Endodermal cell (in vitro differentiated cells): ENCODE results near the gene SPACDR. TPM values are rescaled to one million over a fixed set of nuclear protein-coding genes. Genes with fewer than 3 reads are reported as not detected.

Experiments used
- DNase-seq: peaks from one replicate; pipeline ENCODE4 v3.0.0-alpha.2; 2017
- H3K27ac ChIP-seq: 2 replicates; pipeline ENCODE4 v1.5.1; 2013; ENCODE audit warnings: mild to moderate bottlenecking, low read depth, low read length, moderate library complexity
- H3K27me3 ChIP-seq: 2 replicates; pipeline ENCODE4 v1.6.1; 2013; ENCODE audit warnings: mild to moderate bottlenecking, low read length, moderate library complexity; ENCODE audit not compliant: insufficient read depth, control insufficient read depth, poor library complexity, severe bottlenecking
- H3K36me3 ChIP-seq: 2 replicates; pipeline ENCODE4 v1.7.0; 2013; ENCODE audit warnings: mild to moderate bottlenecking, low read length, moderate library complexity; ENCODE audit not compliant: control insufficient read depth, insufficient read depth
- H3K4me1 ChIP-seq: one replicate; pipeline ENCODE4 v1.7.0; 2013; ENCODE audit warnings: low read length; ENCODE audit not compliant: control insufficient read depth, insufficient read depth
- H3K4me3 ChIP-seq: 2 replicates; pipeline ENCODE4 v1.5.1; 2013; ENCODE audit warnings: mild to moderate bottlenecking, low read length, moderate library complexity
- H3K9ac ChIP-seq: 2 replicates; pipeline ENCODE4 v1.6.1; 2013; ENCODE audit warnings: mild to moderate bottlenecking, low read length, moderate library complexity; ENCODE audit not compliant: poor library complexity, severe bottlenecking; ENCODE audit errors: extremely low read depth
- H3K9me3 ChIP-seq: 2 replicates; pipeline ENCODE4 v1.6.1; 2013; ENCODE audit warnings: mild to moderate bottlenecking, low read length, moderate library complexity; ENCODE audit not compliant: control insufficient read depth
- H3K27ac Mint-ChIP-seq: 2 replicates; pipeline ENCODE4 v1.8.0; 2020; ENCODE audit warnings: mixed read lengths
- H3K27me3 Mint-ChIP-seq: 2 replicates; pipeline ENCODE4 v1.8.0; 2021; ENCODE audit warnings: mild to moderate bottlenecking, mixed read lengths; ENCODE audit not compliant: insufficient read depth
- H3K36me3 Mint-ChIP-seq: 2 replicates; pipeline ENCODE4 v1.8.0; 2020; ENCODE audit warnings: low read depth, mixed read lengths
- H3K4me1 Mint-ChIP-seq: 2 replicates; pipeline ENCODE4 v1.8.0; 2020; ENCODE audit warnings: mixed read lengths
- H3K4me3 Mint-ChIP-seq: 2 replicates; pipeline ENCODE4 v1.8.0; 2020; ENCODE audit warnings: mild to moderate bottlenecking, moderate library complexity, mixed read lengths
- H3K9me3 Mint-ChIP-seq: 2 replicates; pipeline ENCODE4 v1.8.0; 2020; ENCODE audit warnings: mild to moderate bottlenecking, mixed read lengths
- WGBS, 2 experiments: methylation state at CpG; one replicate each; pipeline versions ENCODE4 v1.1.5 to v1.1.7; 2013; ENCODE audit warnings: missing lambda C conversion rate in 2 of 2, mixed read lengths in 1 of 2; ENCODE audit not compliant: insufficient coverage in 1 of 2, insufficient read length in 1 of 2; 5-methylcytosine and 5-hydroxymethylcytosine counted together
- total RNA-seq, 2 donors: library from RNA; stranded (reverse); fragmentation: NEBNext Ultra II Directional in 1 of 2; extraction: Animal tissue kit (Norgen Biotek cat#: 25700) in 1 of 2; gene quantifications; 2 replicates in 1 of 2; 3 replicates in 1 of 2; pipeline ENCODE4 v1.2.1, GENCODE V29; 2021
- TF ChIP-seq, protein P1 (sequence below): fragments of 200-600 bp; sonication (generic); conservative IDR thresholded peaks from 2 replicates; pipeline ENCODE4 v1.5.0; 2021; ENCODE audit warnings: antibody characterized with exemption, mild to moderate bottlenecking

SPACDR gene
- total RNA-seq, 2 donors from 2014 or later, result 1.3 to 1.5 TPM

DNA sequence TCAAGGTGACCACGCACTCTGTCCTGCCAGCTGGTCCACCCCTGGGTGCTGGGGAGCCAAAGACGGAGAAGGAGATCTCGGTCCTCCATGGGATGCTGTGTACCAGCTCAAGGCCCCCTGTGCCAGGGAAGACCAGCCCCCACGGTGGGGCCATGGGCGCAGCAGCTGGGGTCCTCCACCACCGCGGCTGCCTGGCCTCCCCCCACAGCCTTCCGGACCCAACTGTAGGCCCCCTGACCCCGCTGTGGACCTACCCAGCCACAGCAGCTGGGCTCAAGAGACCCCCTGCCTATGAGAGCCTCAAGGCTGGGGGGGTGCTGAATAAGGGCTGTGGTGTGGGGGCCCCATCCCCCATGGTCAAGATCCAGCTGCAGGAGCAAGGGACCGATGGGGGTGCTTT lies 25.1 kb upstream of the SPACDR start:
- H3K27ac ChIP-seq, result peak overlapping the region; percentile 32
- no peak for DNase-seq
- peaks cover 4% of the 10 kb centered on the region for H3K4me1 ChIP-seq
- Mint-ChIP-seq H3K27ac (no peak overlapping the region), H3K27me3 (peaks cover 19% of the 10 kb centered on the region), H3K4me3 (no peak overlapping the region), H3K36me3 (peaks cover 20% of the 10 kb centered on the region), H3K4me1 (peaks cover 17% of the 10 kb centered on the region), H3K9me3 (no peaks in the 10 kb centered on the region)
- no peak overlapping the region for H3K4me3 ChIP-seq
- TF ChIP-seq, protein P1, sequence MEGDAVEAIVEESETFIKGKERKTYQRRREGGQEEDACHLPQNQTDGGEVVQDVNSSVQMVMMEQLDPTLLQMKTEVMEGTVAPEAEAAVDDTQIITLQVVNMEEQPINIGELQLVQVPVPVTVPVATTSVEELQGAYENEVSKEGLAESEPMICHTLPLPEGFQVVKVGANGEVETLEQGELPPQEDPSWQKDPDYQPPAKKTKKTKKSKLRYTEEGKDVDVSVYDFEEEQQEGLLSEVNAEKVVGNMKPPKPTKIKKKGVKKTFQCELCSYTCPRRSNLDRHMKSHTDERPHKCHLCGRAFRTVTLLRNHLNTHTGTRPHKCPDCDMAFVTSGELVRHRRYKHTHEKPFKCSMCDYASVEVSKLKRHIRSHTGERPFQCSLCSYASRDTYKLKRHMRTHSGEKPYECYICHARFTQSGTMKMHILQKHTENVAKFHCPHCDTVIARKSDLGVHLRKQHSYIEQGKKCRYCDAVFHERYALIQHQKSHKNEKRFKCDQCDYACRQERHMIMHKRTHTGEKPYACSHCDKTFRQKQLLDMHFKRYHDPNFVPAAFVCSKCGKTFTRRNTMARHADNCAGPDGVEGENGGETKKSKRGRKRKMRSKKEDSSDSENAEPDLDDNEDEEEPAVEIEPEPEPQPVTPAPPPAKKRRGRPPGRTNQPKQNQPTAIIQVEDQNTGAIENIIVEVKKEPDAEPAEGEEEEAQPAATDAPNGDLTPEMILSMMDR, result no peak
- H3K36me3 ChIP-seq, result peaks cover 4% of the 10 kb centered on the region
- H3K27me3 ChIP-seq, result no peaks in the 10 kb centered on the region
- H3K9ac ChIP-seq, result no peak overlapping the region
- WGBS, 2 experiments, result 92% methylated on average over 7 to 10 of the region's 10 CpGs
- no peaks in the 10 kb centered on the region for H3K9me3 ChIP-seq

DNA sequence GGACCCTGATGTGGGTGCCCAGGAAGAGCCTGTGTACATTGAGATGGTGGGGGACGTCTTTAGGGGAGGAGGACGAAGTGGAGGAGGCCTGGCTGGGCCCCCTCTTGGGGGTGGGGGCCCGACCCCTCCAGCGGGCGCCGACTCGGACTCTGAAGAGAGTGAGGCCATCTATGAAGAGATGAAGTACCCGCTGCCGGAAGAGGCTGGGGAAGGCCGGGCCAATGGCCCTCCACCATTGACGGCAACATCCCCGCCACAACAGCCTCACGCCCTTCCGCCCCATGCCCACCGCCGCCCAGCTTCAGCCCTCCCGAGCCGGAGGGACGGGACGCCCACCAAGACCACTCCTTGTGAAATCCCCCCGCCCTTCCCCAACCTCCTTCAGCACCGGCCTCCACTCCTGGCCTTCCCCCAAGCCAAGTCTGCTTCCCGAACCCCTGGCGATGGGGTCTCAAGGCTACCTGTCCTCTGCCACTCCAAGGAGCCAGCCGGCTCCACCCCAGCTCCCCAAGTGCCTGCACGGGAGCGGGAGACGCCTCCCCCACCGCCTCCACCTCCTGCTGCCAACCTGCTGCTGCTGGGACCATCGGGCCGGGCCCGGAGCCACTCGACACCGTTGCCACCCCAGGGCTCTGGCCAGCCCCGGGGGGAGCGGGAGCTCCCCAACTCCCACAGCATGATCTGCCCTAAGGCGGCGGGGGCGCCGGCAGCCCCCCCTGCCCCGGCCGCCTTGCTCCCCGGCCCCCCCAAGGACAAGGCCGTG lies 24.5 kb upstream of the SPACDR start:
- TF ChIP-seq, protein P1, result no peak
- H3K4me1 ChIP-seq, result peaks cover 4% of the 10 kb centered on the region
- H3K4me1 Mint-ChIP-seq, result peaks cover 14% of the 10 kb centered on the region
- H3K27me3 ChIP-seq, result no peaks in the 10 kb centered on the region
- H3K9ac ChIP-seq, result no peak overlapping the region
- H3K9me3 ChIP-seq, result no peaks in the 10 kb centered on the region
- DNase-seq, result no peak
- H3K4me3 Mint-ChIP-seq, result no peak overlapping the region
- WGBS, 2 experiments, result 94 to 96% methylated on average over 13 to 44 of the region's 44 CpGs
- no peak overlapping the region for H3K27ac Mint-ChIP-seq
- no peaks in the 10 kb centered on the region for H3K9me3 Mint-ChIP-seq
- H3K36me3 Mint-ChIP-seq, result peaks cover 20% of the 10 kb centered on the region
- H3K27ac ChIP-seq, result no peak overlapping the region
- H3K27me3 Mint-ChIP-seq, result peaks cover 17% of the 10 kb centered on the region
- no peak overlapping the region for H3K4me3 ChIP-seq
- peaks cover 4% of the 10 kb centered on the region for H3K36me3 ChIP-seq

DNA sequence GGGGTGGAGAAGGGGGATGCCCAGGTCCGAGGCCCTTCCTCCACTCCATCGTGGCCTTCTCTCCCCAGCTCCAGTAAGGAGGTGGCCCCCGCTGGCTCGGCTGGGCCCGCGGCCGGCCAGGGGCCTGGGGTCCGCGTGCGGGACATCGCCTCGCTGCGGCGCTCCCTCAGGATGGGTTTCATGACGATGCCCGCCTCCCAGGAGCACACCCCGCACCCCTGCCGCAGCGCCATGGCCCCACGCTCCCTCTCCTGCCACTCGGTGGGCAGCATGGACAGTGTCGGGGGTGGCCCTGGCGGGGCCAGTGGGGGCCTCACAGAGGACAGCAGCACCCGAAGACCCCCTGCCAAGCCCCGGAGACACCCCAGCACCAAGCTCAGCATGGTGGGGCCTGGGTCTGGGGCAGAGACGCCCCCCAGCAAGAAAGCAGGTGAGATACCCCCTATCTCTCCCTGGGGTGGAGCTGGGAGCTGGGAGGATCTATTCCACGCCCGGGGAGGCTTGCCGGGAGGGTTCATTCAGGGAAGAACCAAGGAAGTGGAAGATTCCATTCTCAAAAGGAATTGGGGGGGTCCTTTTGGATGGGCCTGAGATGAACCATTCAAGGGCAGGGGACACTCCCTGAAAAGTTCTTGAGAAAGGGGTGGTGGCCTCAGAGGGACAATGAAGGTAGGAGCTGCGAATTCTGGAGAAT lies 22.8 kb upstream of the SPACDR start:
- Histone ChIP-seq H3K27ac (no peak overlapping the region), H3K27me3 (no peaks in the 10 kb centered on the region), H3K9ac (no peak overlapping the region), H3K4me3 (no peak overlapping the region), H3K4me1 (peaks cover 4% of the 10 kb centered on the region), H3K36me3 (no peaks in the 10 kb centered on the region), H3K9me3 (no peaks in the 10 kb centered on the region)
- no peak overlapping the region for H3K4me3 Mint-ChIP-seq
- H3K4me1 Mint-ChIP-seq, result peaks cover 14% of the 10 kb centered on the region
- DNase-seq, result no peak
- H3K36me3 Mint-ChIP-seq, result peaks cover 12% of the 10 kb centered on the region
- no peak overlapping the region for H3K27ac Mint-ChIP-seq
- 87 to 92% methylated on average over 13 to 30 of the region's 30 CpGs for WGBS, 2 experiments
- no peaks in the 10 kb centered on the region for H3K9me3 Mint-ChIP-seq
- TF ChIP-seq, protein P1, result no peak
- peaks cover 3% of the 10 kb centered on the region for H3K27me3 Mint-ChIP-seq
